Stimulated activated CD4-positive, alpha-beta T cell treated with anti-CD3 and anti-CD28 coated beads, Interleukin-15, amount 100 ng/mL, for 48 hours (primary cell): ENCODE results near the gene SSRP1.
"Not testable (repeated sequence)": the region's sequence is repeated elsewhere in the genome, so short reads cannot be mapped to it uniquely, and the experiment has no call there.

Source experiments
- DNase-seq, 2 donors: peaks; one replicate each; pipeline ENCODE4 v3.0.0-alpha.2; 2020; ENCODE audit warnings: low read depth in 2 of 2

The SSRP1 gene

DNA sequence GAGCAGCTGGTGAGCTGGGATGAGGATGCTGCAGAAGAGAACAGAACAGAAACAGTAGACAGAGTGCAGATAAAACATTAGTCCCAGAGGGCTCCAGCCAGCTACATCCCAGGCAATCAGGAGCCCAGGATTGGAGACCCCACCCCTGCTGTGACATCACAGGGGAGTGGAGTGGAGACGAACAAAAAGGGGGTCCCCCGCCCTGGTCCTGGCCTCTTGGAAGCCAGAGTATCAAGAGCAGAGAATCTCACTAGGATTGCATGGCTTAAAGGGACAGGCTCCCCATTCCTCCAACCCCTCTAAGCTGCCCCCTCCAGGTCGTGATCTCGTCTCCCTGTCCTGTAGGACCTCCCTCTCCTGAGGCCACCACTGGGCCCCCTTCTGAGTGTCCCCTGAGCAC, 2.5 kb upstream of the SSRP1 start, which contains the start of gene P2RX3:
TSS of gene P2RX3 (plus strand) at position 211 of the 400 bp plus-strand sequence. CDS start 199 bp downstream, outside the sequence.
- DNase-seq: no peak

DNA sequence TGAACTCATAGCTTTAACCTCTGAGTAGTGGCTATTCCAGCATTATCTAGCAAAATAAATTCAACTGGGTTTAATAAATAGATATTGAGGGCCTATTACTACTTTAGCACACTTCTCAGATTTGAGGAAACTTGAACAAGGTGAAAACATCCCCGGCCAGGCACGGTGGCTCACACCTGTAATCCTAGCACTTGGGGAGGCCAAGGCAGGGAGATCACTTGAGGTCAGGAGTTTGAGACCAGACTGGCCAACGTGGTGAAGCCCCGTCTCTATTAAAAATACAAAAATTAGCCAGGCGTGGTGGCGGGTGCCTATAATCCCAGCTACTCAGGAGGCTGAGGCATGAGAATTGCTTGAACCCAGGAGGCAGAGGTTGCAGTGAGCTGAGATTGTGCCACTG, 1.2 kb upstream of the SSRP1 start:
- DNase-seq: not testable (repeated sequence)

DNA sequence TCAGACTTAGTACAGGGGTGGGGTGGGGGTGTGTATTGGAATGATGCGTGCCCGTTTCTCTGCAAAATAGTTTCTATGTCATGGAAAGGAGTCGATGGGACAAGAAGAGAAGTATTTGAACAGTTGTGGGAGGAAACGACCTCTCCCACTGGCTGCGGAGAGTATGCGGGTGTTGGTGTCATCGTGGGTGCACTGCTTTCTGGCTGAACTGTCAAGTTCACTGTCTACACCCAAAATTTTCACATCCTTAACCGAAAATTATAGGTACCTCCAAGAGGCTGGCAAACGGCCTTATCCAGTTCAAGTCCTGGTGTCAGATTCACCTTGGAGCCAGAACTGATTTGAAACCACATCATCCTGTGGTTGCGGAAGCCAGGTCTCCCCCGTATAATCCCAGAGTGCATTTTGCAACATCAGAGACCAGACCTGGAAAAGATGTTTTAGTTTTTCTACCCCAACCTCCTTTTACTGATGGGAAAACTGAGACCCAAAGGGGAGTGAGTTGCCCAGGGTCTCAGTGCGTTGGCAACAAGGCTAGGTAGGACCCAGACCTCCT, 497 bp upstream of the SSRP1 start:
- no peak for DNase-seq

DNA sequence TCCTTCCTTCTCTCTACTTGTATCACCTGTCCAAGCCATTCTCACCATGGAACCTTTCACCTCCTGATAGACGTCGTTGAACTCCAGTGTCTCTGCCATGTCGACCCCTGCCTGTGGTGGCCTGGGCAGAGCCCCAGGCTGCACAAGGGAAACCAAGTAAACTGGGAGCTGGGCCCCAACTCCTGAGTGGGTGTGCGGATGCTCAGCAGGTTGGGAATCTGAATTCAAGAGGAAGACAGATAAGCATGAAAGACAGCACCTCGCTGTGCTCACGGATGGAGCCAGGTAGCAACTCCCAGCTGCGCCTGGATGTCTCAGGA, 709 bp downstream of the SSRP1 start:
- DNase-seq: no peak

DNA sequence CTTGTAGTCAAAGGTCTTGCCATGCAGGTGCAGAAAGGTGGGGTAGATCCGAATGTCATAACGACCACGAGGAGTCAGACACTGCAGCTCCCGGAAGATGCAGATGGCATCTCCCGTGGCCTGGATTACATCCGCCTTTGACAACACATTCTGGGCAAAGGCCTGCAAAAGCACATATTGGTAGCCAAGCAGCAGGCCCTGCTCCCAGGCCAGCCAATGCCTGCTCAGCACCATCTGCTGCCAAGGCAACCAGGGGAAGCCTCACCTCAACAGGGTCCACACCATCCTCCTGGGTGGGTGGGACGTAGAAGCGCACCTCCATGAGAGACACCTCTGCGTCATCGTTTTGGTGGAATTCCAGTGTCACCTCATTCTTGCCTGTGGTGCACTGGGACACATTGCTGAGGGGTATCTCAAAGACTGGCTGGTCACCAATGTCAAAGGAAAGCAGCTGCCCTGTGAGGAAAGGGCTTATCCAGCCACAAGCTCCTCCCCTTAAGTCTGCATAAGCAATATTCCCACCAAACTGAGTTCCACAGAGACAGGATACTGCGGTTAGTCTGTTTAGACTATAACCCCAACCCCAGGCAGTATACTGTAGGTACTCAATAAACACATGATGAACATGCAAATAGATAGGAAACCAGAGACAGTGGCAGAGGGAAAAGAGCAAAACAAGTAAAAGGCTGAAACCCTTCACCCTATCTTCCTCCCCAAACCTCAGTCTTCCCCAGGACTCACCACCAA, 2.8 kb downstream of the SSRP1 start:
- DNase-seq: no peak

DNA sequence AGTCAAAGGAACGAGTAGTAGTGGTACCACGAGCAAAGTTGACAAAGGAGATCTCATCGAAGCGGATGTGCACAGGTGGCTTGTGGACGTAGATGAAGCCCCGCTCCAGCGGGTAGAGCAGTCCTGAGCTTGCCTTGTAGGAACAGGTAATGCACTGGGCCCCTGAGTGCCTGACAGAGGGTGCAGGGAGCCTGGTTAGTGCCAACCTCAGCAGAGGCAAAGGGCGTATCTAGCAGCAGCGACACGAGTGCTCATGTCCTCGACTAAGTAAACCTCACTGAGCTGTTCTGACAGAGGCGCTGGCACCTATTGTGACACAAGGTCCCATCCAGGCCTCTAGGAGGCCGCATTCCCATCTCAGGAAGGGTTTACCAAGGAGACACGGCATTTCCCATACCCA, 4.0 kb downstream of the SSRP1 start:
- DNase-seq: no peak

DNA sequence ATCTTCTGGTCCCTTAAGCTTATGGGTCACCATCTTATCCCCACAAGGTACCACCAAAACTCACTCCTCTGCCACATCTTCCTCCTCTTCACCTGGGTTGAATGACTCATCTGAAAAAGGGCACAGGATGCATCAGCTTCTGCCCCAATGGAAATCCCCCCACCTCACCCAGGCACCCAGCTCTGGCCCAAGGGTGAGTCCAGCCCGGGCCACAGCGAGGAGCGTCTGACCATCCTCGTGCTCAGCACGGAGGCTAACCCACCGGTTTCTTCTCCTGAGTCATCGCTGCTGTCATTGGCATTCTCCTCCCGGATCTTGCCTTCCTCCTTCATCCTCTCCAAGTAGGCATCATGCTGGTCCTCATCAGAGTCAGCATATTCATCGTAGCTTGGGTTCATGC, 5.7 kb downstream of the SSRP1 start:
- DNase-seq: no peak

DNA sequence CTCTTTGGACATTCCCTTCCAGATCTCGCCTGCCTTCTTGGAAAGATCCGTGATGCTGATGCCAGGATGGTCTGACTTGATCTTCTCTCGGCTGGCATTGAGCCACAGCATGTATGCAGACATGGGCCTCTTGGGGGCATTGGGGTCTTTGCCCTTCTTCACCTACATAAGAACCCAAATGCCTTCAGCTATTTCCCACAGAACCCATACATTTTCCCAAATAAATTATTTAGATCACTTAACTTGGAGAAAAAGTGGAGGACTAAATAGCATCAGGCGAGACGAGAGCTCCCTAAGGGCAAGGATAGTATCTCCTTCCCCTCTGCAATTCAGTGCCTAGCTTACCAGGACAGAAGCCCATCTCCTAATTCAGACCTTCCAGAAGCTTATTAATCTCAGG, 8.0 kb downstream of the SSRP1 start:
- no peak for DNase-seq

DNA sequence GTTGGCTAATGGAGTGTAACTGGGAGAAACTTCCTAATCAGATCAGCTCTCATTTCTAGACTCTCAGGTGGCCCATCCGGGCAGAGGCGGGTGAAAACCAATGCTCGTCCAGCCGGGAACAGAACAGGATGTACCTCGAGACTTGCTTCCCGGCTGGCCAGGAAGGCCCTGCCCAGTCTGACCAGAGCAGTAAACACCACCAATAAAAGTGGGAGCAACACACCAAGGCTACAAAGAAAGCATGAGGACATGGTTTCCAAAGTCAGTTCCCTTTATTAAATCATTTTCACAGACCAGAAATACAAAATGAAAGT, 10.0 kb downstream of the SSRP1 start:
- no peak for DNase-seq

DNA sequence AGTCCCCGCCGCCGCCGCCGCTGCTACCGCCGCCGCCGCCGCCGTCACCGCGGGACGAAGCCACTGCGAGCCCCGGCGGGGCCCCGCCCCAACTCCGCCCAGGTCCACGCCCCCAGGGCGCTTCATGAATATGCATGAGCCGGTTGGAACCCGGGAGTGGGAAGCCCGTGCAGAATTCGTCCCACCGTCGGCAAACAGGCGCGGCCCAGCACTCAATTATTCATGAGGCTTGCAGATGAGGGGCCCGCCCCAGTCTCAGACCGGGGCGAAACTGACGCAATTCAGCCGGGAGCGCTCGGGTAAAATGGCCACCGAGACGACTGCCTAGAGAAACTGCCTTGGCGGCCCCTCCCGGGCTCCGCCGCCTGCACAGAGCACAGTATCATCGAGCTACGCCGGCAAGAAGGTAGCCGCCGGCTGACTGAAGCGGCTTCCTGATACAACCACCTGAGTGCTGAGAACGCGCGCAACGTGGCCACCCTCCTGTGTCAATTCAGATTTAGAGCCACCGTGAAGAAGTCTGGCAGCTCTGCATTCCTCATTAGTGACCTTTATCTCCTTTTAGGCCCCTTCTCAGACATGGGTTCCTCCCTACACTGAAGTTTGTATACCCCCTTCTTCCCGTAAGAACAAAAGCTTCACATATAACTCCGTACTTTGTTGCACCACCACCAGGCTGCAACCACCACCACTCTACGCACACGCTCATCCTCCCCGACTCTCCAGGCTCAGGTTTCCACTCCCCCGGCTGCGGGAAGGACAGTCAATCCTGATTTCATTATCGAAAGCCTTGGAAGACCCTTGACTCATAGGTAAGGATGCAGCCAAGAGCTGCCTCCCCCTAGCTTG, 10.6 kb downstream of the SSRP1 start, which contains the start of gene TNKS1BP1:
TSS of gene TNKS1BP1 (minus strand) at position 67 of the 849 bp plus-strand sequence. CDS start 3,067 bp downstream, outside the sequence.
- peak; percentile 81 to 83 for DNase-seq

DNA sequence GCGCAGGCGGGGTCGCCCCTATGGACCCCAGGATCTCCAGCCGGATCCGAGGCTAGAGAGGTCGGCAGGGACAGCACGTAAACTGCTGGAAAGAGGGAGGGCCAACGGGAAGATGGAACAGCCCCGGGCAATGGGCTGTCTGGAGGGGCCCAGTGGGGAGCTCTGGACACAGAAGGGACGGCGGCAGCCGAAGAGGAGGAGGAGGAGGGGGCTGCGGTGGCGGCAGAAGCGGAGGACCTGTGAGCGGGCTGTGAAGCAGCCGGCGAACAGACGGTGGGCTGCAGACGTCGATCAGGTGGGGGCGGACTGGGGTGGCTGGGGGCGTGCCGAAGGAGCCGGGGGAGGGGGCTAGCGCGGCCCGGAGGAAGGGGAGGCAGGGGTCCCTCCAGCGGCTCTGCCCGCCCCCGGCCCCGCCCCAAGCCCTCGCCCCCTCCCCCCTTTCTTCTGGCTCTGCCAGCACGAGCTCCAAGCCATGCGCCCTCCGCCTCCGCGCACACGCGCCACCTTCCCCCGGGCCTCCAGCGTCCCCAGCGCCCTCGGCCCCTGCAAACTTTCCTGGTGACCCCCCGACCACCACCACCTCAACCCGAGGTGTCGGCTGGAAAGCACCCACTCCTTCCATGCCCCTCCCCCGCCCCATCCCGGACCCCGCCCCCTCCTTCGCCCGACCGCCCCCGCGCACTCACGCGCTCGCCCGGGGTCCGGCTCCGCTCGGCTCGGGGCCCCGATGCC, 11.4 kb downstream of the SSRP1 start:
- DNase-seq: no peak

DNA sequence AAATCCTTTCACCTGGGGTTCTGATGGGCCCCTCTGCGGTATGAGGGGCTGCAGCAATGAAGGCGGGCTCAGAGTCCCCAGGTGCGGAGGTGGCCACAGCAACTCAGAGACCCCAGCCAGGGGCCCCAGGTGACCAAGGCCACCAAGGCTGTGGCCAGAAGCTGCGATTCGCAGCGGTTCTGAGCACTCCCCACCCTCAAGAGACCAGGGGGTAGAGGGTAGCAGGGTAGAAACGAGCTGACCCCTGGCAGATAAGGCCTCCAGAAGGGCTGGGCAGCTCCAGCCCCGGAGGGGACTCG, 11.9 kb downstream of the SSRP1 start:
- no peak for DNase-seq

DNA sequence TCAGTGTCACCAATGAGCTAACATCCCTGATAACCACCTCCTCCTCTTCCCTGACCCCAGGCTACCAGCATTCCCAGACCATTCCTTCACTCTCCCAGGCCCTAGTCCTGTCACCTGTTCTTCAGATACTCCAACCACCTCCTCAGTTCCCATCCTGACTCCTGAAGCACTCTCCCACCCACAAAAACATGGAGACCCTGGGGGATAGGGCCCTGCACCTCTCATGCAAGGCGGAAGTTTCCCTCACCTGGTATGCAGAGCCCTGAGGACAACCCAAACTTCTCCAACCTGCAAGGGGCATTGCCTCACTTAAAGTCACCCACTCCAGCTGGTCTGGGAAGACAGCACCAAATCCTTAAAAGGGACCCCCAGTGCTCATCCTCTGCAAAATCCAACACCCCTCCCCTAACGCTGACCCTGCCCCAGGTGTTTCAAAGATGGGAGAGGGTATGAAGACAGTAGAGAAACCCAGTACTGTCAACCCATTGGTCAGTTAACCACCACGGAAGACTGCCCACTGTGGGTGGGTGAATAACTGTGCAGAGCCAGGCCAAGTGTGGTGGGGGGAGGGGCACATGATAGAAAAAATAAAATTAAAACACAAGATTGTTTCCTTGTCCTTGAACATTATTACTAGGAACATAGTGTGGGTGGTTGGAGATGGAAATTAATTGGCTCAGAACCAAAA, 12.4 kb downstream of the SSRP1 start:
- DNase-seq: no peak

DNA sequence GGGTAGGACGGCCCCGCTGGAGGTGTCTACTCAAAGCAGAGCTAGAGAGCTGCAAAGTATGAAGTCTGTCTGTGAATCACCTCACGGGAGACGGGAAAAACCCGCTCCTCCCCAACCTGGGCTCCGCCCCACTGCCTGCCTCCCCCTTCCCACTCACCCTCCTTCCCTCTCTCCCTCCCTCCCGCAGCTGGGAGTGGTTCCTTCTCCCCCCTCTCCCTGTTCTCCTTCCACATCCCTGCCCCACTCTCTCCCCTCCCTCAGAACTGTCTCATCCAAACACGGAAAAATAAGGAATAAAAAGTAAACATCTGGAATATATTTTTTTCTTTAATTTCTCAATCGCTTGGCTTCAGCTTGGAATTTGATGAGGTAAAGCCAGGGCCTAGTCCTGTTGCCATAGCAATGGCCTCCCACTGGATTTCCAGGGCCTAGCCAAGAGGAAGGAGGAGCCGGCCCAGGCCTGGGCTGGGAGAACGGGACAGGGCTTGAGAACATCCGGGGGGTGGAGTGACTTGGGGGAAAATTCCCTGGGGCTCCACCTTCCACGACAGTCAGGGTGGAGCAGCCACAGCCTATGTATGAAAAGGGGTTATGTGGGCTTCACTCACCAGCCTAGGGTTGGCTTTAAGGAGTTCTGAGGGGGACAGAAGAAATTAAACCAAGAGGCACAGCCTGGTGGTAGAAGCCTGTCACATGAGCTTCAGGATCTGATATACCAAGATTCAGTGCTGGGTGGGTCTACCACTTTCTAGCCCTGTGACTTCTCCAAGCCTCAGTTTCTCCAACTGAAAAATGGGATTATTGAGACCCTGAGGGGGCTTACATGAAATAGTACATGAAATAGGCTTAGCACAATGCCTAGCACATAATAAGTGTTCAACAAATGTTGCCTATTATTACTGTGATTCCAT, 13.2 kb downstream of the SSRP1 start:
- no peak for DNase-seq

DNA sequence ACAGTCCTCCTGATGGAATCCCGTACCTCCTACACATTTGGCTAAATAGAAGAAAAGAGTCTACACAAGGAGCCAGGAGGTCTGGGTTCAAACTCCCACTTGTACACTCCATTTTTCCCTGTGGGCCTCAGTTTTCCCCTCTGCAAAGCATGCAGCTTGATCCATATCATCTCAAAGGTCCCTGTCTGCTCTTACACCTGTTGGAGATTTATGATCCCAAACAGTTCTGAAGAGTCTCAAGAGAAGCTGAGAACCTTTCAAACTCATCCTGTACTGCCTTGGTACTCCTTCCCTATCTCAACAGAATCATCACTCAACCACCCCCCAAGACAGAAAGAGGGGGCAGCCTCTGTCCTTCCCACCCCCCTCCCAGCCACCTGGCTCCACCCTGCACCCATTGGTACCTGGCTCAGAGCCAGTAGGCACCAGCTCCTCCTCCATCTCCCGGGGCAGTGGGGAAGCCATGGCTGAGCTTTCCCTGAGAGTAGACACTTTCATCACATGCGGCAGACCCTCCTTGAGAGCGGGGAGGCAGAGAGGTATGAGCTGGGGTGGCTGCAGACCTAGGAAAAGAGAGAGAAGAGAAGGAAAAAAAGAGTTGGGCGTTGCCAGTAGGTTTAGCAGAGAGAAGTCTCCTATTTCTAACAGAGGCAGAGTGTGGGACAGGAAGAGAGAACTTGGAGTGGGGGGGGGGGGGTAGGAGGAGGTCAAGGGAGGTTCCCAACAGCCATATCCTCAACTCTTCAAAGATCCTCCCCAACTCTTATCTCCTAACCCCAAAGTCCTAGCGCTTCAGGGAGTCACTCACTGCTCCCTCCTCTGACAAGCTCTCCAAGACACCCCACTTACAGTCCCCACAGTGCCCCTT, 14.1 kb downstream of the SSRP1 start:
- DNase-seq: no peak

DNA sequence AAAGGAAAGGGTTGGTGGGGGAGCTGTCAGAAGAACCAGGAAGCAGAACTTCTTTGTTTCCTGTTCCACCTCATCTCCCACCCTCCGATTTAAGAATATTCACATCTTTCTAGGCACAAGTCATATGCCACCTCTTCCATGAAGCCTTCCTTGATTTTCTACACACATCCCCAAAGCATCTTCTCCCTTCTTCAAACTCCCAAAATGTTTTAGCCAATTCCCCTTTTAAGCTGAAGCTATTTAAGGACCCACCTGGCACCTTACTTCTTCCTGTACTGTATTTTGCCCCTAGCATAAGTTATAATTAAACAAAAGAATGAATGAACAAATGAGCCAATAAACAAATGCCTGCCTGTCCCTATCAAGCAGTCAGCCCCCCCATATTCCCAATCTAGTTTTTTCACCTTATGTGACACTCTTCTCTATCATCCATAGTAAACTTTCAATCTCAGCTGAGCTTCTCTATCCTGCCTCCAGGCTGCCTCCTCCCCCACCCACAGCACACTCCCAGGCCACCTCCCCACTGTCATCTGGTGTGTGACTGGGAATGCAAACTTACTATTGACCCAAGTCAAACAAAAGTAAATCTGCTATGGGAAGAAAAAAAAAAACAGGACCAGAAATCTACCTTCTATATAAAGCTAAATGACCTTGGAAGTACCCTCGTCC, 14.8 kb downstream of the SSRP1 start:
- no peak for DNase-seq

DNA sequence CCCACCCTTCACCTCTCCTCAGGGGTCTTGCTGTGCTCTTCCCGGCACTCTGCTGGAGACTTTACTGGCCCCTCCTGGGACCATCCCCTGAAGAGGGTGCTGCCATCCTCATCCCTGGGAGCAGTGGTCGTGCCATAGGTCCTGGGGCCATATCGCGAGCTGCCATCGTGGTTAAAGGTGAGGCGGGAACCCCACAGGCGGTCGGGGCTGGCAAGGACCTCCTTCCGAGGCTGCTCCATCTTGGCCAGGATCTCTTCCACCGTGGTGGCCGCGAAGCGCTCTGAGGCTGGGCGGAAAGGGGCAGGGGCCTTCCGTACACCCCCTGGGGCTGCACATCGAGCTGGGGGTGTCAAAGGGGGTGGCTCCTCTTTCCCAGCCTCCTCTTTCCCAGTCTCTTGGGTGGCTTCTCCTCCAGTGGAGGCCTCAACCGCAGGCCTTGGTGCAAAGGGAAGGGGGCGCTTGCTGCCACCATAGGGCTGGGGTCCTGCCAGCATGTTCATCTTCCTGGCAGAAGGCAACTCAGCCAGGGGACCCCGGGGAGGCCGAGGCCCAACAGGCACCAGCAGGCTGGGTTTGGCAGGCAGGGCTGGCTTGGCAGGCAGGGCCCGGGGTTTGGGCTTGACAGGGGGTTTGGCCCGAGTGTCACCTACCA, 15.5 kb downstream of the SSRP1 start:
- no peak for DNase-seq

DNA sequence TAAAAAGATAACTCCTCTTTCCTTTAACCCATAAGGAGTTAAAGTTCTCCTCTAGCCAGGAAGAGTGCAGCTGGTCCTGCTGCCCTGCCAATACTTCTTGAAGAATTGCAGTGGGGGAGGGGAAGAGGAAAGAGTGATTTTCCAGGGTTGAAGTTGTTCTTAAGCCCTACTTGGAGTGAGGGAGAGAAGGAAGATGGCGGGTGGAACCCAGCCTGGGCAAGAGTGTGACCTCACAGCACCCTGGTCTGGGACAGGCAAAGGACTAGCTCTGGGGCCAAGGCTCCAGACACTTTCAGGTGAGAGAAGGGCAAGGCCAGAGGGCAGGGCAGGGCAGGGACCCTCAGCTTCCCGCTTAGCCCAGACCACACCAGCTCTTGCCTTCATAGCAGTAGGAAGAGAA, 17.5 kb downstream of the SSRP1 start:
- DNase-seq: no peak

DNA sequence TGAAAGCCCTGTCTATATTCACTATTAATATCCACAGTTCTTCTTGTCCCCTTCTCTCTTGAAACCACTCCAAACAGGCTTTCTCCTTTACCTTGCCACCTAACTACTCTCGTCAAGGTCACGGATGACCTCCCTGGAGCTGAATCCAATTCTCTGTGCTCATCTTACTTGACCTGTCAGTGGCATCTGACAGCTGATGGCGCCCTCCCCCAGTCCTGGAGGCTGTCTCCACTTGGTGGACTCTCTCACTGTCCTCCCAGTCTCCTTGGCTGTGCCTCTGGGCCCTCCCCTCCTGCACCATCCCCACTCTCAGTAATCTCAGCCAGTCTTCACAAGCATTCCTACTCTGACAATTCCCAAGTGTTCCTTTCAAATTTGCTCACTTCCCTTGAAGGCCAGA, 19.7 kb downstream of the SSRP1 start:
- no peak for DNase-seq
